ENCODE results near the gene INTS1. TPM values are rescaled to one million over a fixed set of nuclear protein-coding genes. Genes with fewer than 3 reads are reported as not detected.

The INTS1 gene
- total RNA-seq, 2 donors from 2014 or later, result 66.3 to 72.9 TPM

DNA sequence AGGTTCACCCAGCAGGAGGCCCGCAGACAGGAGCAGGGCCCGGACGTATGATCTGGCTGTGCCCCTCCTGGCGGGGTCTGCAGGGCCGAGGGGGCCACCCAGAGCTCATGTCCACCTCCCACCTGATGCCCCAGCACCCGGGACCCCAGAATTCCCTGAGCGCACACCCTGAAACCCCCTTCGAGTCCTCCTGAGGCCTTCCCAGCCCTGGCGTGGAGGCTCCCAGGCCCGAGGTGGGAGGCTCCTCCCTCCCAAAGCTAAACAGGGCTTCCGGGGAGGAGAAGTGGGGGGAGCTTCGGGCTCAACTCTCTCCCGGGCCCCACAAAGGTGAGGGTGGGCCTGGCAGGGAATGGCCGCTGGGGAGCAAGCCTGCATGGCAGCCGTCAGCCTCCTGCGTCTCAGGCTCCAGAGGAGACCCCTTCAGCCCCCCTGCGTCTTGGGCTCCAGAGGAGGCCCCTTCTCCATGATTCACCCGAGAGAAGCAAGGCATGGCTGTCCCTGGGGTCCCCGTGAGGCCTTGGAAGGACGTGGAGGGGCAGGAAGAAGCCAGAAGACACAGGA lies 75.2 kb downstream of the INTS1 start:
- Histone ChIP-seq H3K9me3 (no peaks in the 10 kb centered on the region), H3K4me3 (no peak overlapping the region), H3K36me3 (replicated peaks in 1 of 2; ENCODE audit: insufficient read depth in 1 of 2, low read depth in 2 of 2) (no peaks in the 10 kb centered on the region), H3K27ac (no peak overlapping the region), H3K27me3 (peaks cover 0 to 25% of the 10 kb centered on the region in 2 donors), H3K4me1 (peaks cover 8% of the 10 kb centered on the region)
- 47 to 48% methylated on average over 13 to 20 of the region's 20 CpGs for WGBS, 2 donors
- intact Hi-C loops (cut with DNase I), result no loop called here
- TF ChIP-seq, protein P1, sequence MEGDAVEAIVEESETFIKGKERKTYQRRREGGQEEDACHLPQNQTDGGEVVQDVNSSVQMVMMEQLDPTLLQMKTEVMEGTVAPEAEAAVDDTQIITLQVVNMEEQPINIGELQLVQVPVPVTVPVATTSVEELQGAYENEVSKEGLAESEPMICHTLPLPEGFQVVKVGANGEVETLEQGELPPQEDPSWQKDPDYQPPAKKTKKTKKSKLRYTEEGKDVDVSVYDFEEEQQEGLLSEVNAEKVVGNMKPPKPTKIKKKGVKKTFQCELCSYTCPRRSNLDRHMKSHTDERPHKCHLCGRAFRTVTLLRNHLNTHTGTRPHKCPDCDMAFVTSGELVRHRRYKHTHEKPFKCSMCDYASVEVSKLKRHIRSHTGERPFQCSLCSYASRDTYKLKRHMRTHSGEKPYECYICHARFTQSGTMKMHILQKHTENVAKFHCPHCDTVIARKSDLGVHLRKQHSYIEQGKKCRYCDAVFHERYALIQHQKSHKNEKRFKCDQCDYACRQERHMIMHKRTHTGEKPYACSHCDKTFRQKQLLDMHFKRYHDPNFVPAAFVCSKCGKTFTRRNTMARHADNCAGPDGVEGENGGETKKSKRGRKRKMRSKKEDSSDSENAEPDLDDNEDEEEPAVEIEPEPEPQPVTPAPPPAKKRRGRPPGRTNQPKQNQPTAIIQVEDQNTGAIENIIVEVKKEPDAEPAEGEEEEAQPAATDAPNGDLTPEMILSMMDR (IDR thresholded peaks at IDR 0.05), result no peak
- TF ChIP-seq POLR2A (IDR thresholded peaks at IDR 0.05), result no peak
- no peak for DNase-seq
- ATAC-seq, result no peak

DNA sequence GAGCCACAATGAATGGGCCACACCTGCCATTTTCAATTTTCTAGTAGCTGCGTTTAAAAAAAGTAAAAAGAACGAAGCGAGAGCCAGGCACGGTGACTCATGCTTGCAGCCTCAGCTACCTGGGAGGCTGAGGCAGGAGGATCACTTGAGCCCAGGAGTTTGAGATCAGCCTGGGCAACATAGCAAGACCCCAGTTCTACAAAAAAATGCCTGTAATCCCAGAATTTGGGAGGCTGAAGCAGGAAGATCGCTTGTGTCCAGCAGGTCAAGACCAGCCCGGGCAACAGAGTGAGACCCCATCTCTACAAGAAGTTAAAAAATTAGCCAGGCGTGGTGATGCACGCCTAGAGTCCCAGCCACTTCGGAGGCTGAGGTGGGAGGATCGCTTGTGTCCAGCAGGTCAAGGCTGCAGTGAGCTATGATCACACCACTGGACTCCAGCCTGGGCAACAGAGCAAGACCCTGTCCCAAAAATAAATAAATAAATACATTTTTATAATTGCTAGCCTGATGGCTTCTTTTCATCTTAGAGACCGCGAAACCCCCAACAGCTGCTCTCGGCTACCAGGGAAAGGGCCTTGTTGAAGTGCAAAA lies 77.0 kb downstream of the INTS1 start:
- H3K4me3 ChIP-seq, result no peak overlapping the region
- ATAC-seq (no peak), DNase-seq (no peak)
- H3K9me3 ChIP-seq, result no peaks in the 10 kb centered on the region
- no peaks in the 10 kb centered on the region for H3K36me3 ChIP-seq (replicated peaks in 1 of 2; ENCODE audit: insufficient read depth in 1 of 2, low read depth in 2 of 2)
- peaks cover 6% of the 10 kb centered on the region for H3K4me1 ChIP-seq
- TF ChIP-seq, protein P1 (IDR thresholded peaks at IDR 0.05), result no peak
- no peak for TF ChIP-seq POLR2A (IDR thresholded peaks at IDR 0.05)
- 80 to 84% methylated on average over 8 to 13 of the region's 13 CpGs for WGBS, 2 donors
- intact Hi-C loops (cut with DNase I), result no loop called here
- H3K27ac ChIP-seq, result no peak overlapping the region
- peaks cover 0 to 20% of the 10 kb centered on the region in 2 donors for H3K27me3 ChIP-seq

DNA sequence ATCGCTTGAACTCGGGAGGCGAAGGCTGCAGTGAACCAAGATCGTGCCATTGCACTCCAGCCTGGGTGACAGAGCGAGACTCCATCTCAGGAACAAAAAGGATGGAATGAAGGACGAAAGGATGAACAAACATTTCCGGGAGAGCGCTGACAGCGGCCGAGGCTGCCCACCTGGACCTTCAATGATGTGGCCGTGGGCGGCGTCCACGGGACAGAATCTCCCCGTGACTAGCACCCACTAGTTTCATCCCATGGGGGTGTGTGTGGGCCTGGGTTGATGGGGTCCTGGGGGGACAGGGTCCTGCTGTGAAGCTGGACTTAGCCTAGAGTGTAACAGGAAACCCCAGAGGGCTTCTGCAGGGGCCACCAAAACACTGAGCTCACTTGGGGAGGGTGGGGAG lies 77.7 kb downstream of the INTS1 start:
- DNase-seq (no peak), ATAC-seq (no peak)
- Histone ChIP-seq H3K27me3 (peaks cover 0 to 17% of the 10 kb centered on the region in 2 donors), H3K4me1 (peaks cover 4% of the 10 kb centered on the region), H3K9me3 (no peaks in the 10 kb centered on the region), H3K27ac (no peak overlapping the region), H3K36me3 (replicated peaks in 1 of 2; ENCODE audit: insufficient read depth in 1 of 2, low read depth in 2 of 2) (no peaks in the 10 kb centered on the region), H3K4me3 (no peak overlapping the region)
- intact Hi-C loops (cut with DNase I), result no loop called here
- TF ChIP-seq, protein P1 (IDR thresholded peaks at IDR 0.05), result no peak
- no peak for TF ChIP-seq POLR2A (IDR thresholded peaks at IDR 0.05)
- WGBS, 2 donors, result 84% methylated on average over 15 of the region's 15 CpGs

DNA sequence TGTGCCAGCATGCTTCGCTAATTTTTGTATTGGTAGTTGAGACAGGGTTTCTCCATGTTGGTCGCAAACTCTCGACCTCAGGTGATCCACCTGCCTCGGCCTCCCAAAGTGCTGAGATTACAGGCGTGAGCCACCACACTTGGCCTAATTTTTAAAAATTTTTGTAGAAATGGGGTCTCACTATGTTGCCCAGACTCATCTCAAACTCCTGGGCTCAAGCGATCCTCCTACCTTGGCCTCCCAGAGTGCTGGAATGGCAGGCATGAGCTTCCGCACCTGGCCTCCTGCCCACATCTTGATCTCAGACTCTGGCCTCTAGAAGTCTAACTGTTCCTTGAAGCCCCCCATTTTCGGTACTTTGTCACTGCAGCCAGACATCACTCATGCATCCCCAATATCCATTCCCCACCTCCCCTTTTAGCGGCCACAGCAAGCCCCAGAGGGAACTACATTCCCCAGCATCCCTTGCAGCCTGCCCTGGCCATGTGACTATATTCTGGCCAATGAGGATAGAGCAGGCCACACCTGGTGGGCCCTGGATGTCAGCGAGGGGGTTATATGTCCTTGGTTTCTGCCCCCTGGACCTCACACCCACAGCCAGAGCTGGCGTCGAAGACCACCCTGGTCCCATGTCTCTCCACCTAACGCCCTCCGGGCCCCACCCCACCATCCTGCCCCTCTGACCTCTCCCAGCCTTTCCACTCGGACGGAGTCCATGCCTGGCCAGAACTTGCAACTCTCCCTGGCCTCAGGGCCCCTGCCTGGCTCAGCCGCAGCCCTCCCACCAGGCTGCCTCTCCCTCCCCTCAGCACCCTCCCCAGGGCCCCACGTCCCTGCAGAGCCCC lies 78.7 kb downstream of the INTS1 start:
- Histone ChIP-seq H3K36me3 (replicated peaks in 1 of 2; ENCODE audit: insufficient read depth in 1 of 2, low read depth in 2 of 2) (no peaks in the 10 kb centered on the region), H3K4me3 (no peak overlapping the region), H3K9me3 (no peaks in the 10 kb centered on the region), H3K27me3 (peaks cover 0 to 12% of the 10 kb centered on the region in 2 donors), H3K4me1 (peaks cover 4% of the 10 kb centered on the region), H3K27ac (no peak overlapping the region)
- DNase-seq, result no peak
- intact Hi-C loops (cut with DNase I), result no loop called here
- no peak for ATAC-seq
- TF ChIP-seq POLR2A (IDR thresholded peaks at IDR 0.05), result no peak
- TF ChIP-seq, protein P1 (IDR thresholded peaks at IDR 0.05), result no peak
- WGBS, 2 donors, result 65 to 78% methylated on average over 11 to 18 of the region's 18 CpGs
